ENCODE results near the gene LUC7L3.

GRCh38 chr17:50685334-50685665 is 34.1 kb upstream of the LUC7L3 start:
- TF ChIP-seq CTCF (IDR thresholded peaks at IDR 0.05) (no peak), POLR2A (IDR thresholded peaks at IDR 0.05) (no peak)

Measured in thyroid gland (tissue), 4 donors.